HEK293T (cell line): ENCODE data around the gene ZNF764.

Experiments
- CTCF ChIA-PET: fragments of 350-600 bp; formaldehyde crosslinking; extraction: SDS; loops from one replicate; lab custom pipeline; 2021; ENCODE audit warnings: antibody characterized with exemption, inconsistent platforms; lab: Yijun Ruan, JAX
- POLR2A ChIA-PET: fragments of 350-600 bp; formaldehyde crosslinking; extraction: SDS; loops from one replicate; lab custom pipeline; 2020; ENCODE audit warnings: antibody characterized with exemption, inconsistent platforms; lab: Yijun Ruan, JAX
- DNase-seq: peaks from one replicate; pipeline ENCODE4 v3.0.0; 2012; ENCODE audit warnings: mixed read lengths; ENCODE audit errors: extremely low spot score
- ARNT ChIP-seq: fragments of 450-650 bp; IDR thresholded peaks from 2 replicates; pipeline ENCODE4 v1.6.1; 2017; ENCODE audit warnings: mild to moderate bottlenecking
- BHLHE40 ChIP-seq: fragments of 450-650 bp; IDR thresholded peaks from 2 replicates; pipeline ENCODE4 v1.6.1; 2016; ENCODE audit warnings: mild to moderate bottlenecking, moderate library complexity, borderline replicate concordance
- CTBP1 ChIP-seq: fragments of 450-650 bp; IDR thresholded peaks from 2 replicates; pipeline ENCODE4 v1.6.1; 2016; ENCODE audit warnings: borderline replicate concordance
- ELF4 ChIP-seq: fragments of 450-650 bp; IDR thresholded peaks from 2 replicates; pipeline ENCODE4 v1.6.1; 2017; ENCODE audit warnings: antibody characterized with exemption
- FOXA1 ChIP-seq: fragments of 450-650 bp; IDR thresholded peaks from 2 replicates; pipeline ENCODE4 v1.6.1; 2016; ENCODE audit warnings: mild to moderate bottlenecking
- FOXK2 ChIP-seq: fragments of 450-650 bp; IDR thresholded peaks from 2 replicates; pipeline ENCODE4 v1.6.1; 2016; ENCODE audit warnings: mild to moderate bottlenecking
- FOXM1 ChIP-seq: fragments of 450-650 bp; IDR thresholded peaks from 2 replicates; pipeline ENCODE4 v1.6.1; 2017; ENCODE audit warnings: mild to moderate bottlenecking, borderline replicate concordance
- HDGF ChIP-seq: fragments of 450-650 bp; IDR thresholded peaks from 2 replicates; pipeline ENCODE4 v1.6.1; 2017; ENCODE audit warnings: antibody characterized with exemption, borderline replicate concordance
- L3MBTL2 ChIP-seq: fragments of 450-650 bp; conservative IDR thresholded peaks from 2 replicates; pipeline ENCODE4 v1.6.1; 2016; ENCODE audit warnings: mild to moderate bottlenecking
- LEF1 ChIP-seq: fragments of 450-650 bp; IDR thresholded peaks from 2 replicates; pipeline ENCODE4 v1.6.1; 2017; ENCODE audit warnings: mild to moderate bottlenecking, borderline replicate concordance
- NFRKB ChIP-seq: fragments of 450-650 bp; IDR thresholded peaks from 2 replicates; pipeline ENCODE4 v1.6.1; 2016; ENCODE audit warnings: mild to moderate bottlenecking, moderate library complexity
- SP1 ChIP-seq: fragments of 450-650 bp; IDR thresholded peaks from 2 replicates; pipeline ENCODE4 v1.6.1; 2017
- SUZ12 ChIP-seq: fragments of 450-650 bp; IDR thresholded peaks from 2 replicates; pipeline ENCODE4 v1.6.1; 2016; ENCODE audit warnings: mild to moderate bottlenecking
- TARDBP ChIP-seq: fragments of 450-650 bp; IDR thresholded peaks from 2 replicates; pipeline ENCODE4 v1.6.1; 2016
- ZNF384 ChIP-seq: fragments of 450-650 bp; IDR thresholded peaks from 2 replicates; pipeline ENCODE4 v1.6.1; 2016
- TF ChIP-seq, protein P1 (sequence below): fragments of 450-650 bp; IDR thresholded peaks from 2 replicates; pipeline ENCODE4 v1.6.1; 2016

Gene ZNF764

GRCh38 chr16:30585400-30586191 lies 27.4 kb upstream of the ZNF764 start, which contains the start of gene ZNF785:
Gene ZNF785, minus strand, starts transcription at chr16:30585697. Its CDS starts 86 bp downstream, at chr16:30585611.
- TF ChIP-seq NFRKB, result no peak
- TF ChIP-seq ELF4, result no peak
- TF ChIP-seq, protein P1, sequence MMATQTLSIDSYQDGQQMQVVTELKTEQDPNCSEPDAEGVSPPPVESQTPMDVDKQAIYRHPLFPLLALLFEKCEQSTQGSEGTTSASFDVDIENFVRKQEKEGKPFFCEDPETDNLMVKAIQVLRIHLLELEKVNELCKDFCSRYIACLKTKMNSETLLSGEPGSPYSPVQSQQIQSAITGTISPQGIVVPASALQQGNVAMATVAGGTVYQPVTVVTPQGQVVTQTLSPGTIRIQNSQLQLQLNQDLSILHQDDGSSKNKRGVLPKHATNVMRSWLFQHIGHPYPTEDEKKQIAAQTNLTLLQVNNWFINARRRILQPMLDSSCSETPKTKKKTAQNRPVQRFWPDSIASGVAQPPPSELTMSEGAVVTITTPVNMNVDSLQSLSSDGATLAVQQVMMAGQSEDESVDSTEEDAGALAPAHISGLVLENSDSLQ, result no peak
- no peak for TF ChIP-seq CTBP1
- TF ChIP-seq FOXM1, result no peak
- peak; percentile 28; the same call in 1 of the 2 replicates for TF ChIP-seq L3MBTL2
- ChIA-PET CTCF (interaction anchor here (1.5 kb wide), 1 partner anchor 13 kb away, joined by 3 read pairs; no protein-coding TSS in a partner anchor), POLR2A (no interaction called here)
- peak; percentile 23 for DNase-seq

- no peak for TF ChIP-seq LEF1
- TF ChIP-seq, protein P1, result no peak
- no peak for TF ChIP-seq ZNF384
- TF ChIP-seq CTBP1, result no peak
- no peak for TF ChIP-seq NFRKB
- TF ChIP-seq L3MBTL2, result no peak
- no peak for DNase-seq
- ChIA-PET POLR2A (interaction anchor here (1.6 kb wide), 1 partner anchor 13 kb away, joined by 5 read pairs; the partner anchor contains the start of gene ZNF688), CTCF (no interaction called here)
Observed at GRCh38 chr16:30585022-30585399, 26.8 kb upstream of the ZNF764 start.

GRCh38 chr16:30582611-30583340 lies 24.6 kb upstream of the ZNF764 start:
- no peak for DNase-seq
- ChIA-PET CTCF (no interaction called here), POLR2A (interaction anchor here (2.2 kb wide), 1 partner anchor 11 kb away, joined by 11 read pairs; the partner anchor contains the start of gene ZNF688)
- no peak for TF ChIP-seq NFRKB
- no peak for TF ChIP-seq FOXM1
- TF ChIP-seq ZNF384, result no peak
- TF ChIP-seq TARDBP, result no peak
- no peak for TF ChIP-seq L3MBTL2
- TF ChIP-seq HDGF, result no peak
- TF ChIP-seq FOXA1, result no peak
- TF ChIP-seq, protein P1, result no peak
- TF ChIP-seq SP1, result no peak
- TF ChIP-seq LEF1, result no peak
- no peak for TF ChIP-seq CTBP1
- TF ChIP-seq BHLHE40, result no peak
- no peak for TF ChIP-seq ARNT
- no peak for TF ChIP-seq ELF4
- TF ChIP-seq FOXK2, result no peak
- TF ChIP-seq SUZ12, result no peak

DNA sequence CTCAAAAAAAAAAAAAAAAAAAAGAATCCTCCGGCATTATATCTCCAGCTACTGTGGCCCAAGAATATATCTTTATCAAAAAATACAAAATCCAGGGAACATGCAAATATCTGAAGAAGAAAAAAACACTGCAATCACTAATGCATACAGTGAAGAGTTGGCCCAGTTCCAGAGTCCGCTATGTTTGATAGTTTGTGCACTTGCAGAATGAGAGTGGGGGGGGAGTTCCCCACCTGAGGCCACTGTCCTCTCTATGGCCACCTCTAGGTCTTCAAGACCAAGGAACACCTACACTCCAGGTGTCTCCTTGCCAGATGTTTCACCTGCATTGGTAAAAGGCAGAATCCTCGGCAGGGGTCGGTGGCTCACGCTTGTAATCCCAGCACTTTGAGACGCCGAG lies 23.3 kb upstream of the ZNF764 start:
- DNase-seq, result no peak
- POLR2A ChIA-PET, result interaction anchor here (1.5 to 2.2 kb wide), 2 partner anchors 9 to 29 kb away, joined by 4 to 11 read pairs; partner anchors contain the start of genes ZNF688 and ZNF689
- TF ChIP-seq FOXK2, result no peak
- CTCF ChIA-PET, result interaction anchor here (0.6 to 1.1 kb wide), 2 partner anchors 21 to 466 kb away, joined by 3 read pairs; no protein-coding TSS in a partner anchor

DNA sequence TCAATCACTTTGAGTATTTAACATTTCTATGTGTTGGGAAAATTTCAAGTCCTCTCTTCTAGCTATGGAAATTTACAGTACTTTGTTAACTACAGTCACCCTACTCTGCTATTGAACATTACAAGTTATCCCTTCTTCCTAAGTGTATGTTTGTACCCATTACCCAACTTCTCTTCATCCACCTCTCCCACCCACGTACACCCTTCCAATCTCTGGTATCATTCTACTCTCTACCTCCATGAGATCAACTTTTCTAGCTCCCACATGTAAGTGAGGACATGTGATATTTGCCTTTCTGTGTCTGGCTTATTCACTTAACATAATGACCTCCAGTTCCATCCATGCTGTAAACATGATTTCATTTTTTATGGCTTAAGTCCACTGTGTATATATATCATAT lies 16.5 kb upstream of the ZNF764 start:
- CTCF ChIA-PET, result interaction anchor here (1.3 kb wide), 1 partner anchor 24 kb away, joined by 3 read pairs; no protein-coding TSS in a partner anchor
- POLR2A ChIA-PET, result interaction anchor here (2.1 kb wide), 1 partner anchor 34 kb away, joined by 8 read pairs; no protein-coding TSS in a partner anchor
- DNase-seq, result no peak
- TF ChIP-seq NFRKB, result no peak
- no peak for TF ChIP-seq L3MBTL2
- TF ChIP-seq ARNT, result no peak
- TF ChIP-seq ELF4, result no peak
- no peak for TF ChIP-seq ZNF384
- TF ChIP-seq SP1, result no peak
- no peak for TF ChIP-seq HDGF
- no peak for TF ChIP-seq CTBP1
- TF ChIP-seq LEF1, result no peak
